HCT116 (cell line): Measurements from ENCODE around the gene DIO3. TPM values are rescaled to one million over a fixed set of nuclear protein-coding genes. Genes with fewer than 3 reads are reported as not detected.
A peak's percentile ranks its signal among the peaks of the same experiment; 100 is the strongest.

Experiments used
- ATAC-seq: fragments of 200-7000 bp; cut with Tn5 transposase; 2 replicates; pipeline ENCODE4 v1.9.1; 2020; ENCODE audit warnings: mild to moderate bottlenecking, moderate library complexity
- BruUV-seq: library from RNA; stranded (reverse); fragments of 400-500 nt; replicated peaks from 2 replicates; lab custom pipeline; 2021; lab: Mats Ljungman, UMichigan
- CTCF ChIA-PET: fragments of 300-600 bp; sonication (Branson Sonifier 250); formaldehyde crosslinking; loops from one replicate; lab custom pipeline; 2021; ENCODE audit warnings: antibody characterized with exemption; lab: Charles Lee
- POLR2A ChIA-PET: fragments of 300-600, 350-600 bp; sonication (Branson Sonifier 250); formaldehyde crosslinking; loops from one replicate; lab custom pipeline; 2021; ENCODE audit warnings: antibody characterized with exemption; lab: Charles Lee
- RAD21 ChIA-PET, 2 experiments: fragments of 300-600 bp; sonication (Branson Sonifier 250); formaldehyde crosslinking; loops; one replicate each; lab custom pipeline; 2023; ENCODE audit warnings: low total read pairs in 2 of 2; ENCODE audit not compliant: uncharacterized antibody in 2 of 2, unreplicated experiment in 2 of 2, low non-redundant PET in 1 of 2; lab: Charles Lee
- DNase-seq: peaks from one replicate; pipeline ENCODE4 v3.0.0-alpha.2; 2010; ENCODE audit warnings: low read depth, low spot score
- H2AFZ ChIP-seq: fragments of 200-600 bp; shearing (Covaris generic), sonication (generic); 2 replicates; pipeline ENCODE4 v1.6.1; 2017; ENCODE audit warnings: low read depth, mixed run types, mixed read lengths, antibody characterized with exemption, low read length; ENCODE audit not compliant: poor library complexity, severe bottlenecking
- H3K27ac ChIP-seq: 2 replicates; pipeline ENCODE4 v1.5.1; 2012; ENCODE audit warnings: low read depth, low read length
- H3K27me3 ChIP-seq: fragments of 200-600 bp; sonication (generic); 2 replicates; pipeline ENCODE4 v1.6.1; 2016; ENCODE audit warnings: mixed run types, low read length, mixed read lengths; ENCODE audit not compliant: insufficient read depth
- H3K36me3 ChIP-seq, 2 experiments: fragments of 200-500 bp in 1 of 2; fragments of 200-600 bp in 1 of 2; sonication (Bioruptor generic) in 1 of 2; sonication (generic) in 1 of 2; 2 replicates each; pipeline versions ENCODE4 v1.5.1 to v1.6.1; 2014 to 2016; ENCODE audit warnings: low read length in 2 of 2, inconsistent platforms in 1 of 2, mixed read lengths in 1 of 2, mixed run types in 1 of 2; ENCODE audit not compliant: insufficient read depth in 2 of 2, control insufficient read depth in 1 of 2
- H3K4me1 ChIP-seq, 2 experiments: fragments of 200-600 bp in 1 of 2; sonication (generic) in 1 of 2; 2 replicates each; pipeline versions ENCODE4 v1.5.1 to v1.6.1; 2012 to 2017; ENCODE audit warnings: low read length in 2 of 2, inconsistent platforms in 1 of 2, mild to moderate bottlenecking in 1 of 2, mixed read lengths in 1 of 2, mixed run types in 1 of 2, moderate library complexity in 1 of 2; ENCODE audit not compliant: insufficient read depth in 2 of 2, control insufficient read depth in 1 of 2
- H3K4me2 ChIP-seq: fragments of 200-600 bp; sonication (generic); 2 replicates; pipeline ENCODE4 v1.6.1; 2017; ENCODE audit warnings: mixed run types, low read length, mixed read lengths
- H3K4me3 ChIP-seq, 2 experiments: fragments of 200-600 bp in 1 of 2; sonication (generic) in 1 of 2; replicated peaks in 1 of 2; 2 replicates each; pipeline ENCODE4 v1.5.1; 2011 to 2016; ENCODE audit warnings: low read length in 2 of 2, control low read depth in 1 of 2, low read depth in 1 of 2, mild to moderate bottlenecking in 1 of 2, mixed read lengths in 1 of 2, mixed run types in 1 of 2
- H3K79me2 ChIP-seq: fragments of 200-600 bp; sonication (generic); 2 replicates; pipeline ENCODE4 v1.6.1; 2017; ENCODE audit warnings: mild to moderate bottlenecking, mixed run types, low read length, moderate library complexity, mixed read lengths; ENCODE audit not compliant: insufficient read depth
- H3K9ac ChIP-seq: fragments of 200-600 bp; sonication (generic); 2 replicates; pipeline ENCODE4 v1.6.1; 2016; ENCODE audit warnings: low read length, mixed read lengths
- H3K9me2 ChIP-seq: fragments of 200-600 bp; sonication (generic), shearing (Covaris generic); 2 replicates; pipeline ENCODE4 v1.6.1; 2017; ENCODE audit warnings: mixed run types, mild to moderate bottlenecking, moderate library complexity; ENCODE audit not compliant: insufficient read depth
- H3K9me3 ChIP-seq, 2 experiments: fragments of 200-500 bp in 1 of 2; fragments of 200-600 bp in 1 of 2; sonication (Bioruptor generic) in 1 of 2; sonication (generic) in 1 of 2; 2 replicates each; pipeline ENCODE4 v1.6.1; 2014 to 2017; ENCODE audit warnings: low read length in 2 of 2, mixed read lengths in 2 of 2, inconsistent platforms in 1 of 2, low read depth in 1 of 2, mild to moderate bottlenecking in 1 of 2, mixed run types in 1 of 2, moderate library complexity in 1 of 2; ENCODE audit not compliant: control insufficient read depth in 1 of 2, insufficient read depth in 1 of 2
- H4K20me1 ChIP-seq: fragments of 200-600 bp; sonication (generic), shearing (Covaris generic); 2 replicates; pipeline ENCODE4 v1.6.1; 2017; ENCODE audit warnings: mixed run types, mild to moderate bottlenecking, moderate library complexity; ENCODE audit not compliant: insufficient read depth
- CBX3 ChIP-seq: IDR thresholded peaks from 2 replicates; pipeline ENCODE4 v1.6.1; 2012; ENCODE audit warnings: low read depth
- EGR1 ChIP-seq: IDR thresholded peaks from 2 replicates; pipeline ENCODE4 v1.6.1; 2012; ENCODE audit warnings: low read depth
- EZH2 ChIP-seq: fragments of 200-600 bp; sonication (generic); IDR thresholded peaks from 2 replicates; pipeline ENCODE4 v1.6.1; 2017; ENCODE audit warnings: antibody characterized with exemption, mixed run types
- POLR2AphosphoS5 ChIP-seq: IDR thresholded peaks from 2 replicates; pipeline ENCODE4 v1.6.1; 2011; ENCODE audit warnings: mild to moderate bottlenecking, low read depth, low read length, moderate library complexity
- REST ChIP-seq: IDR thresholded peaks from 2 replicates; pipeline ENCODE4 v1.6.1; 2012; ENCODE audit warnings: low read depth
- intact Hi-C: fragments of 100-400 bp; cut with micrococcal nuclease; formaldehyde crosslinking; loops from 2 replicates; pipeline ENCODE4 v1.10.0; 2022
- total RNA-seq: library from RNA; stranded (reverse); gene quantifications from one replicate; pipeline ENCODE4 v1.2.1, GENCODE V29; 2021; ENCODE audit not compliant: unreplicated experiment

DIO3 gene
- total RNA-seq, 1 experiment from 2014 or later: 0.34 TPM

GRCh38 chr14:101551729-101552595, 9.3 kb upstream of the DIO3 start:
- Histone ChIP-seq H3K9me3 (no peaks in the 10 kb centered on the region), H3K27me3 (no peaks in the 10 kb centered on the region), H3K27ac (no peak overlapping the region), H3K36me3 (no peaks in the 10 kb centered on the region), H4K20me1 (no peaks in the 10 kb centered on the region), H3K4me3 (no peak overlapping the region), H3K9me2 (no peaks in the 10 kb centered on the region), H2AFZ (no peak overlapping the region), H3K4me1 (peaks cover 13 to 14% of the 10 kb centered on the region in 2 experiments), H3K9ac (no peak overlapping the region), H3K79me2 (no peaks in the 10 kb centered on the region), H3K4me2 (peak overlapping the region; percentile 57)
- DNase-seq (no peak), ATAC-seq (peak; percentile 4; the same call in 1 of the 2 replicates)
- ChIA-PET CTCF (no interaction called here), POLR2A (no interaction called here), RAD21 (no interaction called here)
- BruUV-seq: no TSS peak
- intact Hi-C loops: no loop called here
- no peak for TF ChIP-seq POLR2AphosphoS5
- TF ChIP-seq REST: no peak
- TF ChIP-seq EGR1: no peak
- TF ChIP-seq EZH2: no peak
- no peak for TF ChIP-seq CBX3
